G401 (cell line): ENCODE results near the gene TM9SF1. TPM values are rescaled to one million over a fixed set of nuclear protein-coding genes. Genes with fewer than 3 reads are reported as not detected.
"Not testable (repeated sequence)": the region's sequence is repeated elsewhere in the genome, so short reads cannot be mapped to it uniquely, and the experiment has no call there.

Experiments
- DNase-seq: peaks from one replicate; pipeline ENCODE4 v3.0.0-alpha.2; 2015; ENCODE audit warnings: low spot score
- in situ Hi-C: cut with HindIII; loops from 2 replicates; pipeline ENCODE4 v1.10.0; 2016; ENCODE audit warnings: low sequenced_read_pairs, mixed read lengths
- total RNA-seq: library from RNA; depleted of rRNA; stranded (reverse); fragments of >200 nt; shearing (Covaris generic); gene quantifications from 2 replicates; pipeline ENCODE4 v1.2.3, GENCODE V29; 2014

Gene TM9SF1
- total RNA-seq, 1 experiment from 2014 or later, result 50.0 TPM

DNA sequence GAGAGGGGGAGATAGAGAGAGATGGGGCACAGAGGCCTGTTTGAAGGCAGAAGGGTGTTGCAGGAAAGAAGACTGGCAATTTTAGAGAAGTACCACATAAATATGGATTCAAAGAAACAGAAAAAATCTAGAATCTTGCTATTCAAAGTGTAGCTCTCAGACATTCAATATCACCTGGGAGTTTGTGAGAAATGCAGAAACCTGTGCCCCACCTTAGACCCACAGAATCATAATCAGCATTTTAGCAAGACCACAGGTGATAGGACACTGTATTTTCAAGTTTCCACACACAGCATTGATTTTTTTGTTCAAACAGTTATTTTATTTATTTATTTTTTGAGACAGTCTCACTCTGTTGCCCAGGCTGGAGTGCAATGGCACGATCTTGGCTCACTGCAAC is 33.7 kb upstream of the TM9SF1 start:
- in situ Hi-C loops, result no loop called here
- no peak for DNase-seq

DNA sequence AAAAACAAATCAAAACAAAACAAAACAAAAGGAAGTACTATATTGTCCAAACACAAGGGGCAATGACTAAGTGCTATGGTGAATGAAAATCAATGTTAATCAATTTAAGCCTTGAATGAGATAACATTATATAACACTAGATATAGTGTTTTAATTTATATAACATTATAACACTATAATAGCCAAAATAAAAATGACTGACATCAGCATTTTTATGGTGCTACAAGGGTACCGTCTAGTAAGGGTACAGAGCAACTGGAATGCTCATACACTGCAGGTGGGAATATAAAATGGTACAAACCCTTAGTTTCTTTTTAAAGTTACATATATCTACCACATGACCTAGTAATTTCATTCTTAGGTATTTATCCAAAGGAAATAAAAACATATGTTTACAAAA is 31.2 kb upstream of the TM9SF1 start:
- in situ Hi-C loops, result no loop called here
- DNase-seq, result no peak

DNA sequence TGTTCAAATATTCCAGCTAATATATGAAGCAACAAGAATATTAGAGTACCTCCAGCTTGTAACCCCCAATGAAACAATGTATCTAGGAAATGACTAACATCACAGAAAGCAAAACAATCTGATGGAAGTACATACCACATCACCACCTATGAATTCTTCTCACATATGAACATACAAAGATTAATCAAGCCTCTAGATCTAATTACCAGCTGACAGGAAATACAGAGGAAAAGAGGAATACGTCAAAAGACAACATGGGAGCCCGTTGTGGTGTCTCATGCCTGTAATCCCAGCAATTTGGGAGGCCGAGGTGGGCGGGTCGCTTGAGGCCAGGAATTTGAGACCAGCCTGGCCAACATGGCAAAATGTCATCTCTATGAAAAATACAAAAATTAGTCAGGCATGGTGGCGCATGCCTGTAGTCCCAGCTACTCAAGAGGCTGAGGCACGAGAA is 29.4 kb upstream of the TM9SF1 start:
- in situ Hi-C loops, result no loop called here
- DNase-seq, result no peak

DNA sequence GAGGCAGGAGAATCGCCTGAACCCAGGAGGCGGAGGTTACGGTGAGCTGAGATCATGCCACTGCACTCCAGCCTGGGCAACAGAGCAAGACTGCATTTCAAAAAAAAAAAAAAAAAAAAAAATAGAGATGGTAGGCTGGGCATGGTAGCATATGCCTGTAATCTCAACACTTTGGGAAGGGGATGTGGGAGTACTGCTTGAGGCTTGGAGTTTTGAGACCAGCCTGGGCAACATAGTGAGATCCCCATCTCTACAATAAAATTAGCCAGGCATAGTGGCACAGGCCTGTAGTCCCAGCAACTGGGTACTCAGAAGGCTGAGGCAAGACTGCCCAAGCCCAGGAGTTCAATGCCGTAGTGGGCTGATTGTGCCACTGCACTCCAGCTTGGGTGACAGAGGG is 27.7 kb upstream of the TM9SF1 start:
- DNase-seq, in situ Hi-C loops: not testable (repeated sequence)

DNA sequence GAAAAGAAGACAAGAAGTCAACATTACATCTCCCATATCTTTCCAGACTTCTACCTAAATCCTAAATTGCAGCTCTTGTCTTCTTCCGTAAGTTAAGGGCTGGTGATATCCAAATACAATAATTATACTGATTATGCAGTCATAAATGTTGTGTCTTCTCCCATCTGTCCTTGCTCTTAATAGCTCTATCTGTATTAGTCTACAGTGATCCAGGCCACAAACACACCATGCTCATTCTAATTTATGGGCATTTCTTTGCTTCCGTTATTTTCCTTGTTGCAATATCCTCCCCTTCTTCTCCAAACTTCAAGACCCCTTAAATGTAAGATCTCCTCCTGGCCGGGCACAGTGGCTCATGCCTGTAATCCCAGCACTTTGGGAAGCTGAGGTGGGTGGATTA is 24.3 kb upstream of the TM9SF1 start:
- DNase-seq, result no peak
- in situ Hi-C loops, result no loop called here

DNA sequence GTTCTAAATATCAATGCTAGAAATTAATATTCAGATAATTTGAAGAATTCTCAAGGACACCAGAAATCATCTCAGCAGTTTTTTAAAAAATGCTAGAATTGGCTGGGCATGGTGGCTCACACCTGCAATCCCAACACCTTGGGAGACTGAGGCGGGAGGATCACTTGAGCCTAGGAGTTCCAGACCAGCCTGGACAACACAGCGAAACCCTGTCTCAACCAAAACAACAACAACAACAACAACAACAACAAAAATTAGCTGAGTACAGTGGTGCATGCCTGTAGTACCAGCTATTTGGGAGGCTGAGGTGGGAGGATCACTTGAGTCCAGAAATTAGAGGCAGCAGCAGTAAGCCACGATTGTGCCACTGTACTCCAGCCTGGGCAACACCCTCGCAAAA is 23.8 kb upstream of the TM9SF1 start:
- in situ Hi-C loops, result no loop called here
- DNase-seq, result no peak

DNA sequence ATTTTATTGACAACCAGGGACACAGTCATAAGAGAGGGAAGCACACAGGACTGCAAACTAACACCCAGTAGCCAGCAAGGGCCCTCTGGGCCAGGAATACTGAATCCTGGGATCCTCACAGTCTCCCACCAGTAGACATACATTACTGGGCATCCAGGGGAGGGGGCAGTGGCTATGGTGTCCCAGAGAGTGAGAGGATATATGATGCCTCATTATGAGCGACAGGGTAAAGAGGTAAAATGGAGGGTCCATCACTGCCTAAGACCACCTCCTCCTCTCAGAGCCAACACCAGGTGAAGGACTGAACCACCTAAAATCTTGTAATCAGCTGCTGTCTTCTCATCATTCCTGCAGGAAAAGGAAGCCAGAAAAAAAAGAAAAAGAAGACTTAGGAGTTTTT is 21.6 kb upstream of the TM9SF1 start:
- DNase-seq, in situ Hi-C loops: not testable (repeated sequence)

DNA sequence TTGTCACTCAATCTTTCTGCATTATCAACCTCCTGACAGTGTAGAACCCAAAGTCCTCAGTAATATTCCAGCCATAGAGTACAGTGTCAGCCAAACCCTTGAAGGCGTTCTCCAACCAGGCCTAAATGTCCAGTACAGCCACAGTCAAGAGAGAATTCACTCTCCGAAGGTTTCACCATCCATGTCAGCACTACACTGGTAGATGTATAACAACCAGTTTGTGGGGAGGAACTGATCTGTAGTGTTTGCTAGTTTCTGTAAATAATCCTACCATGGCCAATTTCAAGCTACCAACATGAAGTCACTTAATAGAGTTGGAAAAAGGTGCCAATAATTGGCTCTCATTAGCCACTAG is 21.1 kb upstream of the TM9SF1 start:
- in situ Hi-C loops, result no loop called here
- DNase-seq, result no peak

DNA sequence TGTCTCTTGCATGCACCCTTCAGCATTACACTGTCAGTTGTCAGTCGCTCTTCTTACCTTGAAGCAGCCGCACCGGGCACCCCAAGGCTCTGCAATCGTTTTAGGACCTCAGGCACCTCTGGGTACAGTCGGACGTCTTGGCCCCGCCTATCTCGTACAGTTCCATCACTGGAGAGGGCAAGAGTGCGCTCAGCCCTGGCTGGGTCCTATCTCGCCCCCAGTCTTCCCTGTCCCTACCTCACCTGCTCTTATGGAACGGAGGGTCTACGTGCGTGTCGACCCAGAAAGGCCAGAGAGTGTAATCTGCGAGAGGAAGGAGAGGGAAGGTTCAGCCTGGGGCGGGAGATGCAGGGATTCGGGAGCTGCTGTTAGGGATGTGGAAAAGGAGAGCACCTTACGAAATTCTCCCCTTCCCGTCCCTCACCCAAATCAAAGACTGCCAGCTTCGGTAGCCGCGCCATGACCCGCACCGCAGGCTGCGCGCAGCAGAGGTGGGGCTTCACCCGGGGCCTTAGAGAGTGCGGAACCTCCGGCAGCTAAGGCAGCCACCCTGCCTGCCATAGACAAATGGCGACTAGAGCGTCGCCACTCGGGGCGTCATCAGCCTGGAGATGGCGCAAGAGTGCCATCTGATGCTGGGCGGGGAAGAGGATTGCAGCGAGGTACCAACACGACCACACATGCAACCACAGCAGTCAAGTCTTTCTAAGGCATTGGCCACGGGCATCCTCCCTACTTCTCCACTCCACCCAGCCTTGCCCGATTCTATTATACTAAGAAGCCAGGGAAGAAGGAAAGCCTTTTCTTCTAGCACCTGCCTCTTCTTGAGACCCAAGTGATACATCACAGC is 20.5 kb upstream of the TM9SF1 start, which contains the start of gene MDP1:
TSS of gene MDP1 (minus strand) at position 572 of the 850 bp plus-strand sequence. CDS start at position 461, 111 bp downstream.
- in situ Hi-C loops, result no loop called here
- DNase-seq, result peak; percentile 95

DNA sequence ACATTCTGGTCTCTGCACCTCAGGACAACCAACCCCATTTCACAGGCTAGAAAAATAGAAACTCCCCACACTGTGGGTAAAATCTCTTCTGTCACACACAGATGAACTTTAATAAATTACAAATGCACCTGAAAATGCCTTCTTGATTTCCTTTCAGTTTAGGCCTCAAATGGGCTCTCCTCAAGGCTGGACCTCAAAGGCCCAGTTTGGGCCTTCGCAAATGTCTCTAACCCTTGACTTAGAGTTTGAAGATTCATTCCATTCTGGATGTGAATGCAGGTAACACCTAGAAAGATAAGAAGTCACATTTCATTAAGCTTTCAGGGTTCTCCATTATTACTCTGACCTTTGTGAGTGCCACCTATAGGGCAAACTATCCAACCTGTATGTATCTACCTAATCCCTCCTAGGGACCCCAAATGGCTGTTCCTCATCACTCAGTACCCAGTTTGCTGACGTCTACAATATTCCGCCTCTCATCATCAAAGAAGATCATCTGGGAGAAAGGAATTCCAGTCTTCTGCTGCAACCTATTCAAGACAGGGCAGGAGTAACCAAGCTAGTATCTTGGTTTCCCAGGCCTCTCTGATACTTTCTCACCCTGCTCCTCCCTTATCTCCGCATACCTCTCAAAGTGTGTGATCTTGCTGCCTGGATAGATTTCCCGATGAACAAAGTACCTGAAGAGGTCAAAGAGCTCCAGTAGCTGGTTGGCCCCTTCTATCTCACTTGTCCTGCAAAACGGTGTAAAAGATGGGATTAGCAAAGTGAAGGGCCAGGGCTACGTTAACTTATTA is 18.8 kb upstream of the TM9SF1 start:
- in situ Hi-C loops, result no loop called here
- no peak for DNase-seq

DNA sequence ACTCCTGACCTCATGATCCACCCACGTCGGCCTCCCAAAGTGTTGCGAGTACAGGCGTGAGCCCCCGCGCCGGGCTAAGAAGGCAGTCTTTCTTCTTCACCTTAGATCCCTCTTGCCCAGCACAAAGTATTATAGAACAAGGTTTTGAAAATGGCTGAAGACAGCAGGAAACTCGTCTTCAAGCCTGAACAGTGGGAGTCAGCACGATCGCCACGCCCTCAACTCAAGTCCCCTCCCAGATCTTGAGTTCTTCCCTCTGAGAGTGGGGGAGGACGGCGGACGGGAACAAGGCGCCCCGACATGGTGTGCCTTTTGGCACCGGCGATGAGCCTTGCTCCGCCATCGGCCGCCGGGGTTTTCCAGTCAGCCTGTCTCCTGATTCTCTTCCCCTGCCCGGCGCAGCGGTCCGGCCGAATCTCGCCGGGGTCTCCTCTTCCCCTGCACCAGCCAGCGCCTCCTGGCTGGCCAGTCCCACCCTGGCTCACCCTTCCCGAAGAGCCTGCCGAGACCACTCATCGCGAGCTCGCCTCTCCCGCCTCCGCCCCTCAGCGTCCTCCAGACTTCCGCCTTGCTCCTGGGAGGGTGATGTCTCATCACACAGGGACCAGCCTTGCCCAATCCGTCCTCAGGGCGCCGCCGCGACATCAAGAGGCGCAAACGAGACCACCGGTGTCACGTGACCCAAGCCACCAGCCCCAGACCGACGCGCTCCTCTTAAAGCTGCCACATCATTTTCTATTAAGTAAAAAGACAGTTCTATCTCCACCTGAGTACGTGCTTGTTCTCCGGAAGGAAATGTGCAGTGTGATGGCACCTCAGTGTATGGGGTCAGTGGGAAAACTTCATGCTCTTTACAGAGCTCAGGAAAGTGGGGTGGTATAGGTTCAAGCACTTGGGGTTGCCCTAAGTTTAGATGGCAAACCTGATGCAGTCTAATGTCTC is 18.0 kb upstream of the TM9SF1 start, which contains the start of gene CHMP4A:
TSS of gene CHMP4A (minus strand) at position 565 of the 942 bp plus-strand sequence. CDS start at position 516, 49 bp downstream.
- in situ Hi-C loops, result no loop called here
- DNase-seq, result peak; percentile 95

DNA sequence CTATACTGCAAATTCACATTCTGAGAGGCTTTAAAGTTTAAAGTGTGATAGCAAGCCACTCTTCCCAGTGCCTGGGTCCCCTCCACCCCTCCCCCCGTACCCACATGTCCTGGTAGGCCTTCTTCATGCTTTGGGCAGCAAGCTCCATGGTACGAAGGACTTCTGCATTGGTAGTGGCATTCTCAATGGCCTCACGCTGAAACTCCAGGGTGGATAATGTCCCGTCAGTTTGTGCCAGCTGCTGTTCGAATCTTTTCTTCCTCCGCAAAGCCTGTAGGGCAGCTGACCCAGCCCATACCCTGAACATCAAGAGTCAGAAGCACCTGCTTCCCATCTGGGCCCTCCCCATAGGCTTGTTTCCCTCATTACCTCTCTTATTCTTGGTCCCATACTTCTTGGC is 16.1 kb upstream of the TM9SF1 start:
- in situ Hi-C loops, result no loop called here
- DNase-seq, result no peak

DNA sequence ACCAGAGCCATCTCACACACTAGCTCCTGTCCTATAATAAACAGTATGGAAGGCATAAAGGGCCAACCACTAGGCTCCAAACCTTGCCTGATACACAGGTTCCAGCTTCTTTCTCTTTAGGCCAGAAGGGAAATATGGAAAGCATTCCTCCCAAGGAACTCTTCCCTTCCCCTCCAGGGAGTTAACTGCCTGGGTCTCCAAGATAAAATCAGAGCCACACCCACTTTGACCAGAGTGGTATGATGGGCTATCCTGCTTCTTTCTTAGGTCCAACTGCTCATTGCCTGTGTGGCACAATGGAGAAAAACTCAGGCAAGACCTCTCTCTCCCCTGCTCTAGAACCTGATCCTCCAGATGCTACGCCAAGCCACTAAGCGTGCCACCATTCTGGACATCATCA is 12.4 kb upstream of the TM9SF1 start:
- DNase-seq, result no peak
- in situ Hi-C loops, result no loop called here

DNA sequence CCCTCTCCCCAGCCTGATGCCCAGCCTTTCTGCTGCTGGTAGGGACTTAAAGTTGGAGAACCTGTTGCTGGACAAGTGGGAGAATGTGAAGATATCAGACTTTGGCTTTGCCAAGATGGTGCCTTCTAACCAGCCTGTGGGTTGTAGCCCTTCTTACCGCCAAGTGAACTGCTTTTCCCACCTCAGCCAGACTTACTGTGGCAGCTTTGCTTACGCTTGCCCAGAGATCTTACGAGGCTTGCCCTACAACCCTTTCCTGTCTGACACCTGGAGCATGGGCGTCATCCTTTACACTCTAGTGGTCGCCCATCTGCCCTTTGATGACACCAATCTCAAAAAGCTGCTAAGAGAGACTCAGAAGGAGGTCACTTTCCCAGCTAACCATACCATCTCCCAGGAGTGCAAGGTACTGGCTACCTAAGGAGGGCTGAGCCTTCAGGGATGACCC is 11.9 kb upstream of the TM9SF1 start:
- in situ Hi-C loops, result no loop called here
- no peak for DNase-seq

DNA sequence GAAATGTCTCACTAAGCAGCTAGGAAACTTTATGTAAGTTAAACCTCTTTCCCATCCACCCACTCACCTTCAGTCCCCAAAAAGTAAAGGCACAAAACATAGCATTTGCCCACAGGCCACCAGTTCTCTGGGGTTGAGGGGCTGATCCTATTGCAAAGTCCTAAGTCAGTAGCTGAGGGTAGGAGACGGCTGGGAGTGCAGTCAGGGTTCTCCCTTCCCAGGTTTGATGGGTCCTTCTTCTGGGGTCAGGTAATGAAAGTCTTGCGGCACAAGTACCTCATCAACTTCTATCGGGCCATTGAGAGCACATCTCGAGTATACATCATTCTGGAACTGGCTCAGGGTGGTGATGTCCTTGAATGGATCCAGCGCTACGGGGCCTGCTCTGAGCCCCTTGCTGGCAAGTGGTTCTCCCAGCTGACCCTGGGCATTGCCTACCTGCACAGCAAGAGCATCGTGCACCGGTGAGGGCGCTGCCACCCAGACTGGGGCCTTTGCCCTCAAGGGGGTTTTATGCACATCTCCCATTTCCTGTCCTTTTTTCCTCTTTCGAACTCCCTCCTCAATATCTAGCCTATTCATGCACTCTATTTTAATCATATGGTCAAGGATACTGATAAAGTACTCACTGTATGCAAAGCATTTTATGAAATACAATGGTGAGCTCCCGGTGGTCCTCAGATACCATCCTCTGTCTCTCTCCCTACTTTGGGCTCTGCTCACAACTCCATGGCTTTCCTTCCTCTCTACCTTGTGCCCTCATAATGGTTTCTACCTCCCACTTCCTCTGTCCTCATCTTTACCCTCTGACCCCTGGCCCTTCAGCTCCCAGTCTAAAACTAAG is 11.2 kb upstream of the TM9SF1 start:
- in situ Hi-C loops, result no loop called here
- DNase-seq, result no peak

DNA sequence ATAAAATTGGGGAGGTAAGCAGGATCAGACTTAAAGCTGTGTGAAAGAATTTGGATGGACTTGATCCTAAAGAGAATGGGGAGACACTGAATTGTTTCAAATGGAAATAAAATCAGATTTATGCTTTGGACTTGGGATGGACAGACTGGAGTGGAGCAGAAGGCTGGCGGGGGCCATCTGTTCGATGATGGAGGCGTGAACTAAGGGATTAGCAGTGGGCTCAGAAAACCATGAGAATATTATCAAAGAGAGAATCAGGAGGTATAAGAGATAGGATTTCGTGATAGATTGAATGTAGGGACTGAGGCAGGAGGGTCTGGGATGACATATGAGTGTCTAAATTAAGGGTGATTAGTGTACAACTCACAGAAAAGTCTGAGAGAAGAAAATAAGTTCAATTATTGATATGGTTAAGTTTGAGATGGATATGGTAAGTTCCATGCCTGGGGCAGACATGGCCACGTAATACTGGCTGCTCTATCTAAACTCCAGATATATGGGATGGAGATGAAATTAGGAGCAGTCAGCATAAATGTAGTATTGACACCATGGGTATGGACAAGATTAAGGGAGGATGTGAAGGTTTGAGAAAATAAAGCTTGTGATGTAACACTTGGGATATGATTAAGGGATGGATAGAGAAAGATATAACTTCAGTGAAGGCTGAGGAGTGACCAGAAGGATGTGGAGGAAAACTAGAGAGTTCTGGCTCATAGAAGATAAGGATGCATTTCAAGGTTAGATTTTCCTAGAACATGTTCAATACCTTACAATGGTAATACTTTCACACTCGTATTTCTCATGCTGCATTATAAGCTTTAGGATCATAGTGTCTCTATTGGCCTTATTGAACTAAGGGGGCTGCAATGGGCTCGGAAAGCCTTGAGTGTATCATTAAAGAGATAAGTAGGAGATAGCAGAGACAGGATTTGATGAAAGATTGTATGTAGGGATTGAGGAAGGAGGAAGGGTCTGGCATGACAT is 9.2 kb upstream of the TM9SF1 start:
- no peak for DNase-seq
- in situ Hi-C loops, result no loop called here

DNA sequence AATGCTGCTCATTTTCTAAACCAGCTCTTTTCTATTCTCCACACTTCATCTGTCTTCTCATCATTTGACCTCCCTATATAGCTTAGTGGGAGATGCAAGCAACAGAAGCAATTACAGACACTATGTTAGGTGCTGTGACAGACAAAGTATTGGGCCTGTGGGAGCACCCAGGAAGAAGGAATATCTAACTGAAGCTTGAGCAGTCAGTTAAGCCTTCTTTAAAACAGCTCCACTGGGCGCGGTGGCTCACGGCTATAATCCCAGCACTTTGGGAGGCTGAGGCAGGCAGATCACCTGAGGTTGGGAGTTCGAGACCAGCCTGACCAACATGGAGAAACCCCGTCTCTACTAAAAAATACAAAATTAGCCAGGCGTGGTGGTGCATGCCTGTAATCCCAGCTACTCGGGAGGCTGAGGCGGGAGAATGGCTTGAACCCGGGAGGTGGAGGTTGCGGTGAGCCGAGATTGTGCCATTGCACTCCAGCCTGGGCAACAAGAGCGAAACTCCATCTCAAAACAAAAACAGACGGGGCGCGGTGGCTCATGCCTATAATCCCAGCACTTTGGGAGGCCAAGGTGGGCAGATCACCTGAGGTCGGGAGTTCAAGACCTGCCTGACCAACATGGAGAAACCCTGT is 8.1 kb upstream of the TM9SF1 start:
- in situ Hi-C loops, DNase-seq: not testable (repeated sequence)
